ENCODE measurements around the gene HNRNPU. TPM values are rescaled to one million over a fixed set of nuclear protein-coding genes. Genes with fewer than 3 reads are reported as not detected.

HNRNPU gene
- total RNA-seq, 1 experiment from 2014 or later = 536 TPM

DNA sequence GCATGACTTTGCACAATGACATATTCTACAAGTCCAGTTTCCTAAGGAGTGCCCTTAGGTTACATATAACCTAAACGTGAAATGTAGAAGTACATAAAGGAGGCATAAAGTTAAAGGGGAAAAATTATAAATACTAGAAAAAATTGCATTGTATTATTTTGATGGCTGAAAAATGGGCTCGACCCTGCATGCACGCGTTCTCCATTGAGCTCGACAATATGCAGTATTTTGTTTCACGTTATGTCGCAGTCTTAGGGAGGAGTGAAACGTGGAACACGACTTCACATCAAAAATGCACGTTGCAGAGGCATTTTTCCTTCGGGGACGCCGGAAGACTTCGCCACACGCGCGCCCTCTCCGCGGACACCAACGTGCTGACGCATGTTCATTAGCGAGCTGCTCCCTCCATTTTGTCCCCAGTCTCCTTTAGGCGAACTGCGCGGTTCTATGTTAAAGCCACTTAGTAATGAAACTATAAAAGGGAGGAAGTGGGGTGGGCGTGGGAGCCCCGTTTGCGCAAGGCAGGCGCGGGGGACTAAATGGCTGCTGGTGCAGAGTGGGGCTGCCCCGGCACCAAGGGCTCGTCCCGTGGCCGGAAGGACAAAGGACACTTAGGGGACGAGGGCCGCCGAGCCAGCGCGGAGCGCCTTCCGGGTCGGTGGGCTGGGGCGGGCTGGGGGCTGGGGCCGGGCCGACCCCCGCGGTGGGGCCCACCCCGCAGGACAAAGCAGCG lies 29.6 kb downstream of the HNRNPU start (continued):
- TF ChIP-seq, protein P1, sequence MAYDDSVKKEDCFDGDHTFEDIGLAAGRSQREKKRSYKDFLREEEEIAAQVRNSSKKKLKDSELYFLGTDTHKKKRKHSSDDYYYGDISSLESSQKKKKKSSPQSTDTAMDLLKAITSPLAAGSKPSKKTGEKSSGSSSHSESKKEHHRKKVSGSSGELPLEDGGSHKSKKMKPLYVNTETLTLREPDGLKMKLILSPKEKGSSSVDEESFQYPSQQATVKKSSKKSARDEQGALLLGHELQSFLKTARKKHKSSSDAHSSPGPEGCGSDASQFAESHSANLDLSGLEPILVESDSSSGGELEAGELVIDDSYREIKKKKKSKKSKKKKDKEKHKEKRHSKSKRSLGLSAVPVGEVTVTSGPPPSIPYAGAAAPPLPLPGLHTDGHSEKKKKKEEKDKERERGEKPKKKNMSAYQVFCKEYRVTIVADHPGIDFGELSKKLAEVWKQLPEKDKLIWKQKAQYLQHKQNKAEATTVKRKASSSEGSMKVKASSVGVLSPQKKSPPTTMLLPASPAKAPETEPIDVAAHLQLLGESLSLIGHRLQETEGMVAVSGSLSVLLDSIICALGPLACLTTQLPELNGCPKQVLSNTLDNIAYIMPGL (CRISPR knock-in tag; IDR thresholded peaks at IDR 0.05) = no peak; the same call in 1 of the 2 replicates
- TF ChIP-seq NFE2L1 (CRISPR knock-in tag; IDR thresholded peaks at IDR 0.05) (peak; percentile 47; the same call in 1 of the 2 replicates), GRHL2 (CRISPR knock-in tag; IDR thresholded peaks at IDR 0.05; ENCODE audit: insufficient replicate concordance, severe bottlenecking) (no peak), ZNF425 (CRISPR knock-in tag; conservative IDR thresholded peaks at IDR 0.05) (no peak), ZNF671 (CRISPR knock-in tag; IDR thresholded peaks at IDR 0.05) (peak; percentile 81; the same call in 1 of the 2 replicates), E2F1 (CRISPR knock-in tag; IDR thresholded peaks at IDR 0.05) (no peak), FOXK1 (CRISPR knock-in tag; IDR thresholded peaks at IDR 0.05) (peak; percentile 15; the same call in 1 of the 2 replicates), ELF4 (CRISPR knock-in tag; IDR thresholded peaks at IDR 0.05; ENCODE audit: low read depth) (no peak), ZNF532 (CRISPR knock-in tag; IDR thresholded peaks at IDR 0.05; ENCODE audit: borderline replicate concordance) (peak; percentile 83; the same call in 1 of the 2 replicates), NFATC4 (CRISPR knock-in tag; IDR thresholded peaks at IDR 0.05) (no peak), E2F4 (CRISPR knock-in tag; IDR thresholded peaks at IDR 0.05; ENCODE audit: borderline replicate concordance, low read depth) (no peak), MAX (CRISPR knock-in tag; IDR thresholded peaks at IDR 0.05) (peak; percentile 90), TEAD1 (CRISPR knock-in tag; IDR thresholded peaks at IDR 0.05) (no peak), SMAD3 (CRISPR knock-in tag; IDR thresholded peaks at IDR 0.05; ENCODE audit: borderline replicate concordance) (0 out of 2 replicates have a peak, but pooled peaks have one; percentile 14), ETV6 (CRISPR knock-in tag; IDR thresholded peaks at IDR 0.05) (peak; percentile 78), PRDM15 (CRISPR knock-in tag; IDR thresholded peaks at IDR 0.05) (no peak), ZNF317 (CRISPR knock-in tag; IDR thresholded peaks at IDR 0.05; ENCODE audit: borderline replicate concordance, low read depth) (no peak)
- TF ChIP-seq, protein P2, sequence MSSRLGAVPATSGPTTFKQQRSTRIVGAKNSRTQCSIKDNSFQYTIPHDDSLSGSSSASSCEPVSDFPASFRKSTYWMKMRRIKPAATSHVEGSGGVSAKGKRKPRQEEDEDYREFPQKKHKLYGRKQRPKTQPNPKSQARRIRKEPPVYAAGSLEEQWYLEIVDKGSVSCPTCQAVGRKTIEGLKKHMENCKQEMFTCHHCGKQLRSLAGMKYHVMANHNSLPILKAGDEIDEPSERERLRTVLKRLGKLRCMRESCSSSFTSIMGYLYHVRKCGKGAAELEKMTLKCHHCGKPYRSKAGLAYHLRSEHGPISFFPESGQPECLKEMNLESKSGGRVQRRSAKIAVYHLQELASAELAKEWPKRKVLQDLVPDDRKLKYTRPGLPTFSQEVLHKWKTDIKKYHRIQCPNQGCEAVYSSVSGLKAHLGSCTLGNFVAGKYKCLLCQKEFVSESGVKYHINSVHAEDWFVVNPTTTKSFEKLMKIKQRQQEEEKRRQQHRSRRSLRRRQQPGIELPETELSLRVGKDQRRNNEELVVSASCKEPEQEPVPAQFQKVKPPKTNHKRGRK (CRISPR knock-in tag; IDR thresholded peaks at IDR 0.05; ENCODE audit: borderline replicate concordance) = no peak
- TF ChIP-seq, protein P3, sequence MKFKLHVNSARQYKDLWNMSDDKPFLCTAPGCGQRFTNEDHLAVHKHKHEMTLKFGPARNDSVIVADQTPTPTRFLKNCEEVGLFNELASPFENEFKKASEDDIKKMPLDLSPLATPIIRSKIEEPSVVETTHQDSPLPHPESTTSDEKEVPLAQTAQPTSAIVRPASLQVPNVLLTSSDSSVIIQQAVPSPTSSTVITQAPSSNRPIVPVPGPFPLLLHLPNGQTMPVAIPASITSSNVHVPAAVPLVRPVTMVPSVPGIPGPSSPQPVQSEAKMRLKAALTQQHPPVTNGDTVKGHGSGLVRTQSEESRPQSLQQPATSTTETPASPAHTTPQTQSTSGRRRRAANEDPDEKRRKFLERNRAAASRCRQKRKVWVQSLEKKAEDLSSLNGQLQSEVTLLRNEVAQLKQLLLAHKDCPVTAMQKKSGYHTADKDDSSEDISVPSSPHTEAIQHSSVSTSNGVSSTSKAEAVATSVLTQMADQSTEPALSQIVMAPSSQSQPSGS (CRISPR knock-in tag; IDR thresholded peaks at IDR 0.05; ENCODE audit: borderline replicate concordance, low read depth) = no peak

Data from WTC11 (cell line).